Chondrocyte (in vitro differentiated cells): Measurements from ENCODE around the gene NUCB2. TPM values are rescaled to one million over a fixed set of nuclear protein-coding genes. Genes with fewer than 3 reads are reported as not detected.

Experiments used
- DNase-seq: peaks from one replicate; pipeline ENCODE4 v3.0.0; 2021; ENCODE audit warnings: mixed read lengths, low spot score
- H3K27ac Mint-ChIP-seq: one replicate; pipeline ENCODE4 v1.8.0; 2021; ENCODE audit warnings: mild to moderate bottlenecking, moderate library complexity, mixed read lengths; ENCODE audit not compliant: unreplicated experiment
- H3K27me3 Mint-ChIP-seq: 2 replicates; pipeline ENCODE4 v1.8.0; 2021; ENCODE audit warnings: low read depth, mixed read lengths
- H3K36me3 Mint-ChIP-seq: 2 replicates; pipeline ENCODE4 v1.8.0; 2021; ENCODE audit warnings: low read depth, mixed read lengths
- H3K4me1 Mint-ChIP-seq: 2 replicates; pipeline ENCODE4 v1.8.0; 2021; ENCODE audit warnings: low read depth, mild to moderate bottlenecking, mixed read lengths
- H3K4me3 Mint-ChIP-seq: one replicate; pipeline ENCODE4 v1.8.0; 2021; ENCODE audit warnings: mild to moderate bottlenecking, moderate library complexity, mixed read lengths; ENCODE audit not compliant: unreplicated experiment
- H3K9me3 Mint-ChIP-seq: 2 replicates; pipeline ENCODE4 v1.8.0; 2021; ENCODE audit warnings: low read depth, mixed read lengths
- total RNA-seq: library from RNA; stranded (reverse); gene quantifications from 3 replicates; pipeline ENCODE4 v1.2.1, GENCODE V29; 2021
- TF ChIP-seq, protein P1 (sequence below): fragments of 200-600 bp; sonication (generic); IDR thresholded peaks from 2 replicates; pipeline ENCODE4 v1.5.0; 2021; ENCODE audit warnings: antibody characterized with exemption, mild to moderate bottlenecking, moderate library complexity

The NUCB2 gene
- total RNA-seq, 1 donor from 2014 or later, result 134 TPM

DNA sequence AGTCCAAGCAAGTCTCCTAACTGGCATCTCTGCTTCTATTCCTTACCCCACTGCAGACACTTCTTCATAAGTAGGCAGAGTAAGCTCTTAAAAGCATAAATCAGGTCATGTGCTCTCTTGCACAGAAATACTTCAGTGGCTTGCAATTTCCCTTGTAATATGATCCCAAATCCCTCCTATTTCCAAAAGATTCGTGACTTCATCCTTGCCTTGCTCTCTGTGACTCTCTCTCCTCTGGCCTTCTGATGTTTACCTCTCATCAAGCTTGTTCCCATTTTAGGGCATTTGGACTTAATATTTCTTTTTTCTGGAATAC is 37.7 kb downstream of the NUCB2 start:
- Mint-ChIP-seq H3K4me1 (no peaks in the 10 kb centered on the region), H3K27me3 (no peaks in the 10 kb centered on the region), H3K27ac (no peak overlapping the region), H3K4me3 (no peak overlapping the region), H3K9me3 (no peaks in the 10 kb centered on the region), H3K36me3 (peaks cover 9% of the 10 kb centered on the region)
- DNase-seq, result no peak
- TF ChIP-seq, protein P1, sequence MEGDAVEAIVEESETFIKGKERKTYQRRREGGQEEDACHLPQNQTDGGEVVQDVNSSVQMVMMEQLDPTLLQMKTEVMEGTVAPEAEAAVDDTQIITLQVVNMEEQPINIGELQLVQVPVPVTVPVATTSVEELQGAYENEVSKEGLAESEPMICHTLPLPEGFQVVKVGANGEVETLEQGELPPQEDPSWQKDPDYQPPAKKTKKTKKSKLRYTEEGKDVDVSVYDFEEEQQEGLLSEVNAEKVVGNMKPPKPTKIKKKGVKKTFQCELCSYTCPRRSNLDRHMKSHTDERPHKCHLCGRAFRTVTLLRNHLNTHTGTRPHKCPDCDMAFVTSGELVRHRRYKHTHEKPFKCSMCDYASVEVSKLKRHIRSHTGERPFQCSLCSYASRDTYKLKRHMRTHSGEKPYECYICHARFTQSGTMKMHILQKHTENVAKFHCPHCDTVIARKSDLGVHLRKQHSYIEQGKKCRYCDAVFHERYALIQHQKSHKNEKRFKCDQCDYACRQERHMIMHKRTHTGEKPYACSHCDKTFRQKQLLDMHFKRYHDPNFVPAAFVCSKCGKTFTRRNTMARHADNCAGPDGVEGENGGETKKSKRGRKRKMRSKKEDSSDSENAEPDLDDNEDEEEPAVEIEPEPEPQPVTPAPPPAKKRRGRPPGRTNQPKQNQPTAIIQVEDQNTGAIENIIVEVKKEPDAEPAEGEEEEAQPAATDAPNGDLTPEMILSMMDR, result no peak

DNA sequence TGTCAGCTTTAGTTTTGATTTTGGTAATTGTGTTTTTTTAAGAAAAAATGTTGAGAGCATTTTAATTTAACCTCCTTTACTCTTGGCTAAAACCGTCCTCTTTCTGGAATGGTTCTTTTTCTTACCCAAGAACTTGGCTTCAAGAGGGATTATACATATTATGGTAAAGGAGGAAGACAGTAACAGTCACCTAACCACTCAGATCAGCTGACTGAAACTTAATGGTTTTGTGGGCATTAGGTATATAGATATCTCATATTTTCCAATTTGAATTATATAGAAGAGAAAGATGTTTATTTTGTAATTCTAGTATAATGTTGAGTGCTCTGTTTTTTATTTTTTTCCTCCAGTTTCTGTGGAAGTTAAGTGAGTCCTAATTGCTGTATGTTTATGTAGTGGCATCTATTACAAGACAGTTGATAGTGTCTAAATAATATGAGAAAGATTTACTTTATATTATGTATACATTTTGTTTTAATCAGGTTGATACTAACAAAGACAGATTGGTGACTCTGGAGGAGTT is 38.4 kb downstream of the NUCB2 start:
- H3K27me3 Mint-ChIP-seq, result no peaks in the 10 kb centered on the region
- no peaks in the 10 kb centered on the region for H3K4me1 Mint-ChIP-seq
- H3K27ac Mint-ChIP-seq, result no peak overlapping the region
- DNase-seq, result no peak
- TF ChIP-seq, protein P1, result no peak
- H3K9me3 Mint-ChIP-seq, result peaks cover 3% of the 10 kb centered on the region
- H3K4me3 Mint-ChIP-seq, result no peak overlapping the region
- H3K36me3 Mint-ChIP-seq, result peaks cover 10% of the 10 kb centered on the region

DNA sequence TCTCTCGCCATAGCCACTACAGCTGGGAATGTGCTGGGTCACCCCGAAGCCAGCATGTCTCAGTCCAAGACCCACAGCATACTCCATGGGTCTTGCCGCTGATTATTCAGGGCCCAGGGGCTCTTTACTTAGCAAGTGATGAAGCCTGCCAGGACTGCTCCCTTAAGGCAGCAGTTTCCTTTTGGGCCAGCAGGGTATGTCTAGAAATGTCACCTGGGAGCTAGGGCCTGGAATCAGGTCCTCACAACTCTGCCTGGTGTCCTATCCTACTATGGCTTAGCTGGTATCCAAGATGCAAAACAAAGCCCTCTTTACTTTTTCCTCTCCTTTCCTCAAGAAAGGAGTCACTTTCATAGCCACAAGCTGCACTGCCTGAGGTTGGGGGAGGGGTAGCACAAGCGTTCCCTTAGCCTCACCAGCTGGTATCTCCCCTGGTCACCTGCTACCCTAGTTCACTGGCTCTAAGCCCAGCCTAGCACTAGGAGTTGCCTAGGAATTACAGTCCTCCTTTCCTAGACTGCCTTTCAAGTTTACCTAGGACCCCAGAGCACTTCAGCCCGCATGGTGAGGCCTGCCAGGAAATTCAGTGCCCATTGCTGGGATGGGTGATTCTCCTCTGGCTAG is 52.4 kb downstream of the NUCB2 start:
- Mint-ChIP-seq H3K9me3 (no peaks in the 10 kb centered on the region), H3K4me1 (no peaks in the 10 kb centered on the region), H3K4me3 (no peak overlapping the region), H3K36me3 (peaks cover 19% of the 10 kb centered on the region), H3K27ac (no peak overlapping the region), H3K27me3 (no peaks in the 10 kb centered on the region)
- TF ChIP-seq, protein P1, result no peak
- DNase-seq, result no peak

DNA sequence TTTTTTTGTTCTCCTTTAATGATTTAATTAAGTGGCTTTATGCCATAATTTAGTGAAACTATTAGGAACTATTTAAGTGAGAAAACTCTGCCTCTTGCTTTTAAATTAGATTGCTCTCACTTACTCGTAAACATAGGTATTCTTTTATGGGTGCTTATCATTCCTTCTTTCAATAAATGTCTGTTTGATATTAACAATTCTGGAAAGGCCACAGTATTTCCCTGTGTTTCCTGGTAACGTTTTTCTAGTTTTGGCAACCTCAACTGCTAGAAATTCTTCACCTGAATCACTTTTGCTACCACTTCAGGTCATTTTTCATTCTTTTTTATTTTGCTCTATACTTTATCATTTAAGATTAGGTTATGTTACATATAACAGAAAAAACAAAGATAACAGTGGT is 55.1 kb downstream of the NUCB2 start:
- Mint-ChIP-seq H3K27me3 (no peaks in the 10 kb centered on the region), H3K4me1 (no peaks in the 10 kb centered on the region), H3K36me3 (peaks cover 12% of the 10 kb centered on the region), H3K9me3 (no peaks in the 10 kb centered on the region), H3K27ac (no peak overlapping the region), H3K4me3 (no peak overlapping the region)
- DNase-seq, result no peak
- TF ChIP-seq, protein P1, result no peak

DNA sequence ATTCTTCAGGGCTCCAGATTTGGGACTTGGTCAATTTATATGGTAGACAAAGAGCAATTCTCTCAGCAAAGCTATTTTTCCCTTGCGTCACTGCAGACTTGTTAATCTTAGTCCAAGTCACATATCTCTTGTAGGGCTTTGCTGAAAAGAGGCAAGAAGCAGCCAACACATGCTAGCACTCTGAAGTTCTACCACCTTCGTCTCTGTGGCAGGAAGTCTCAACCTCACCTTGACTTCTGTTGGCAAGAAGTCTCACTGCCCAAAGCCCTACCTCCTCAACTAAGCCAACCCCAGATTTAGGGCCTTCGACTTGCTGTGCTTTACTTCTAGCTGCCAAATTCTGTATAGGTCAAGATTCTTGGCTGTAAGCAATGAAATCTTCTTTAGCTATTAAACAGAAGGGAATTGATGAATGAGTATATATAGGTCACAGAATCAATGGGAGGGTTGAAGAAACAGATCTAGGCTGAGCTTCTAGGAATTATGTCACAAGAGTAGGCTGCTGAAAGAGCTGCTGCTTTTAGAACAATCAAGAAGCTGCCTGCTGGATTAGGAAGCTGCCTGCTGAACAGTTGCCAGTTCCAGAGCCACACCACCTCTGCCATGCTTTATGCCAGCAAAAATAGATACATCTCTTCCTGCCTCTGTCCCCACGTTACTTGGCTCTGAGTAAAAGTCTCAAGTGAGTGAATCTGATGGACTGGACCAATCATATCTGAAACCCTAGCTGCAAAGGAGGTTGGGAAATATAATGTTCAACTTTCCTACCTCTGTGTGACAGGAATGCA is 57.5 kb downstream of the NUCB2 start:
- peaks cover 11% of the 10 kb centered on the region for H3K36me3 Mint-ChIP-seq

More for the DNA sequence above, 57.5 kb downstream of the NUCB2 start:
- Mint-ChIP-seq H3K27ac (no peak overlapping the region), H3K27me3 (no peaks in the 10 kb centered on the region), H3K4me1 (no peaks in the 10 kb centered on the region), H3K4me3 (no peak overlapping the region), H3K9me3 (no peaks in the 10 kb centered on the region)
- no peak for DNase-seq
- TF ChIP-seq, protein P1, result no peak
